Endothelial cell of umbilical vein (primary cell): ENCODE data around the gene SH3TC2. TPM values are rescaled to one million over a fixed set of nuclear protein-coding genes. Genes with fewer than 3 reads are reported as not detected.

Experiments used
- BruUV-seq: library from RNA; stranded (reverse); fragments of 400-500 nt; replicated peaks from 2 replicates; lab custom pipeline; 2021; lab: Mats Ljungman, UMichigan
- CTCF ChIA-PET: fragments of 300-600, 350-600 bp; sonication (Branson Sonifier 250); formaldehyde crosslinking; loops from one replicate; lab custom pipeline; 2021; ENCODE audit warnings: antibody characterized with exemption, inconsistent platforms; lab: Charles Lee
- POLR2A ChIA-PET: fragments of 300-600, 350-600 bp; sonication (Branson Sonifier 250); formaldehyde crosslinking; loops from one replicate; lab custom pipeline; 2021; ENCODE audit warnings: antibody characterized with exemption, inconsistent platforms; lab: Charles Lee
- DNase-seq: peaks from one replicate; pipeline ENCODE4 v3.0.0-alpha.2; 2011; ENCODE audit warnings: low read depth, low spot score
- FAIRE-seq: peaks from 2 replicates; lab custom pipeline; 2011; peaks lifted over from hg19 to GRCh38; lab: Jason Lieb, UNC
- H2AFZ ChIP-seq: 2 replicates; pipeline ENCODE4 v1.6.0; 2012; ENCODE audit warnings: low read depth, low read length, control low read depth, inconsistent platforms
- H3K27ac ChIP-seq: 2 replicates; pipeline ENCODE4 v1.5.1; 2011; ENCODE audit warnings: low read depth, mild to moderate bottlenecking, control low read depth, low read length, moderate library complexity; ENCODE audit not compliant: insufficient read depth
- H3K27me3 ChIP-seq, 2 experiments: 2 replicates each; pipeline versions ENCODE4 v1.6.0 to v1.6.1; 2011; ENCODE audit warnings: low read length in 2 of 2, mixed read lengths in 1 of 2; ENCODE audit not compliant: control insufficient read depth in 2 of 2, insufficient read depth in 2 of 2
- H3K36me3 ChIP-seq, 2 experiments: 2 replicates in 1 of 2; 3 replicates in 1 of 2; pipeline ENCODE4 v1.5.1; 2011; ENCODE audit warnings: low read length in 2 of 2, mild to moderate bottlenecking in 1 of 2, moderate library complexity in 1 of 2; ENCODE audit not compliant: control insufficient read depth in 2 of 2, insufficient read depth in 2 of 2; ENCODE audit errors: extremely low read depth in 1 of 2
- H3K4me1 ChIP-seq: 3 replicates; pipeline ENCODE4 v1.5.1; 2011; ENCODE audit warnings: mild to moderate bottlenecking, low read length; ENCODE audit not compliant: control insufficient read depth, insufficient read depth; ENCODE audit errors: extremely low read depth
- H3K4me2 ChIP-seq: 2 replicates; pipeline ENCODE4 v1.6.1; 2011; ENCODE audit warnings: low read length, control low read depth, mixed read lengths; ENCODE audit not compliant: insufficient read depth
- H3K4me3 ChIP-seq, 3 experiments: fragments of 200-600 bp in 1 of 3; sonication (generic), shearing (Covaris generic) in 1 of 3; replicated peaks in 1 of 3; 2 replicates each; pipeline ENCODE4 v1.5.1; 2011 to 2016; ENCODE audit warnings: control low read depth in 3 of 3, low read length in 3 of 3, mild to moderate bottlenecking in 2 of 3, inconsistent platforms in 1 of 3, low read depth in 1 of 3, moderate library complexity in 1 of 3; ENCODE audit not compliant: insufficient read depth in 1 of 3
- H3K79me2 ChIP-seq: 2 replicates; pipeline ENCODE4 v1.6.0; 2012; ENCODE audit warnings: low read length, inconsistent platforms; ENCODE audit not compliant: control insufficient read depth, insufficient read depth
- H3K9ac ChIP-seq: replicated peaks from 2 replicates; pipeline ENCODE3; 2011; ENCODE audit warnings: low read length, control low read depth; ENCODE audit not compliant: insufficient read depth; ENCODE audit errors: extremely low read depth
- H3K9me1 ChIP-seq: replicated peaks from 3 replicates; pipeline ENCODE4 v1.6.0; 2011; ENCODE audit warnings: mild to moderate bottlenecking, low read length; ENCODE audit not compliant: control insufficient read depth, insufficient read depth; ENCODE audit errors: extremely low read depth
- H3K9me3 ChIP-seq: replicated peaks from 2 replicates; pipeline ENCODE4 v1.5.1; 2012; ENCODE audit warnings: low read length, inconsistent platforms; ENCODE audit not compliant: control insufficient read depth, insufficient read depth
- H4K20me1 ChIP-seq: replicated peaks from 2 replicates; pipeline ENCODE3; 2011; ENCODE audit warnings: mild to moderate bottlenecking, low read length; ENCODE audit not compliant: control insufficient read depth, insufficient read depth; ENCODE audit errors: extremely low read depth
- FOS ChIP-seq: IDR thresholded peaks from 2 replicates; pipeline ENCODE4 v1.6.1; 2011; ENCODE audit warnings: mild to moderate bottlenecking, low read length, moderate library complexity, borderline replicate concordance; ENCODE audit not compliant: insufficient read depth
- GATA2 ChIP-seq: IDR thresholded peaks from 2 replicates; pipeline ENCODE4 v1.7.0; 2011; ENCODE audit warnings: low read depth, mild to moderate bottlenecking, moderate library complexity, mixed read lengths, low read length; ENCODE audit not compliant: insufficient read length, insufficient read depth
- JUN ChIP-seq: IDR thresholded peaks from 2 replicates; pipeline ENCODE4 v1.6.1; 2011; ENCODE audit warnings: borderline replicate concordance, low read depth; ENCODE audit not compliant: insufficient read length, insufficient read depth
- MAX ChIP-seq: IDR thresholded peaks from 2 replicates; pipeline ENCODE4 v1.6.1; 2011; ENCODE audit not compliant: insufficient read depth, insufficient read length
- dilution Hi-C: fragments of 300-500 bp; cut with MboI; formaldehyde crosslinking; loops from one replicate; pipeline ENCODE4 v1.15.0; 2019; ENCODE audit warnings: low sequenced_read_pairs; ENCODE audit not compliant: extremely low pct_ligation_motif_present
- intact Hi-C: fragments of 100-400 bp; cut with micrococcal nuclease; formaldehyde crosslinking; loops from one replicate; pipeline ENCODE4 v1.10.0; 2022
- polyA plus RNA-seq, 4 experiments: library from polyadenylated mRNA; depleted of rRNA in 3 of 4; stranded (reverse) in 3 of 4; unstranded in 1 of 4; fragments of >200 nt; gene quantifications; 2 replicates each; pipeline versions ENCODE4 v1.2.1 to v1.2.3, GENCODE V29; 2011 to 2012; ENCODE audit warnings: missing spikeins in 1 of 4
- total RNA-seq: library from RNA; stranded (reverse); gene quantifications from 2 replicates; pipeline ENCODE4 v1.2.3, GENCODE V29; 2021

The SH3TC2 gene
- total and polyA plus RNA-seq, 2 donors (not counting 3 experiments of a cell fraction or from before 2014, with no cell fraction given) = 0.91 to 4.3 TPM

- Histone ChIP-seq H3K36me3 (no peaks in the 10 kb centered on the region), H3K9ac (no peak overlapping the region), H2AFZ (no peak overlapping the region), H3K9me3 (no peaks in the 10 kb centered on the region), H3K4me3 (no peak overlapping the region), H3K9me1 (no peaks in the 10 kb centered on the region), H3K4me2 (no peak overlapping the region), H4K20me1 (no peaks in the 10 kb centered on the region), H3K27me3 (no peaks in the 10 kb centered on the region), H3K79me2 (no peaks in the 10 kb centered on the region), H3K27ac (no peak overlapping the region), H3K4me1 (peaks cover 7% of the 10 kb centered on the region)
- no peak for DNase-seq
- no peak for FAIRE-seq
- POLR2A ChIA-PET = no interaction called here
- BruUV-seq = no TSS peak
- dilution Hi-C loops = no loop called here
- intact Hi-C loops = no loop called here
- no peak for TF ChIP-seq GATA2
- TF ChIP-seq JUN = no peak
- CTCF ChIA-PET = interaction anchor here (1.0 to 1.6 kb wide), 6 partner anchors 9 to 271 kb away, joined by 3 to 5 read pairs (median 4); no protein-coding TSS in a partner anchor
Measured at GRCh38 chr5:149011728-149012127, 51.1 kb downstream of the SH3TC2 start.

- Histone ChIP-seq H3K9me3 (no peaks in the 10 kb centered on the region), H2AFZ (no peak overlapping the region), H3K4me1 (peaks cover 7% of the 10 kb centered on the region), H3K9ac (no peak overlapping the region), H3K79me2 (no peaks in the 10 kb centered on the region), H3K27ac (no peak overlapping the region), H3K36me3 (no peaks in the 10 kb centered on the region), H3K9me1 (no peaks in the 10 kb centered on the region), H3K4me3 (no peak overlapping the region), H3K27me3 (no peaks in the 10 kb centered on the region), H4K20me1 (no peaks in the 10 kb centered on the region), H3K4me2 (no peak overlapping the region)
- dilution Hi-C loops = no loop called here
- BruUV-seq = no TSS peak
- CTCF ChIA-PET = interaction anchor here (0.9 to 2.0 kb wide), 11 partner anchors 8 to 280 kb away, joined by 3 to 9 read pairs (median 3); no protein-coding TSS in a partner anchor
- peak; percentile 7 for TF ChIP-seq FOS
- no peak for TF ChIP-seq MAX
- intact Hi-C loops = no loop called here
- POLR2A ChIA-PET = no interaction called here
- FAIRE-seq (no peak), DNase-seq (no peak)
Measured at GRCh38 chr5:149011084-149011483, 51.8 kb downstream of the SH3TC2 start.
